Limb (tissue), 2 donors: Measurements from ENCODE around the gene SMAD6.
A peak's percentile ranks its signal among the peaks of the same experiment; 100 is the strongest.

ENCODE experiments used
- DNase-seq, 2 donors: peaks; one replicate each; pipeline ENCODE4 v3.0.0-alpha.2; 2016; ENCODE audit errors: extremely low spot score in 2 of 2

The SMAD6 gene

GRCh38 chr15:66720206-66721010 lies 18.4 kb downstream of the SMAD6 start:
- no peak for DNase-seq

GRCh38 chr15:66721020-66721419 lies 19.0 kb downstream of the SMAD6 start:
- no peak for DNase-seq

GRCh38 chr15:66721501-66721937 lies 19.5 kb downstream of the SMAD6 start:
- DNase-seq = no peak

GRCh38 chr15:66721954-66722353 lies 19.9 kb downstream of the SMAD6 start:
- DNase-seq = no peak

GRCh38 chr15:66722757-66723540 lies 20.9 kb downstream of the SMAD6 start:
- DNase-seq = no peak

GRCh38 chr15:66723826-66724731 lies 22.0 kb downstream of the SMAD6 start:
- no peak for DNase-seq

GRCh38 chr15:66724732-66725463 lies 22.9 kb downstream of the SMAD6 start:
- DNase-seq = no peak

DNA sequence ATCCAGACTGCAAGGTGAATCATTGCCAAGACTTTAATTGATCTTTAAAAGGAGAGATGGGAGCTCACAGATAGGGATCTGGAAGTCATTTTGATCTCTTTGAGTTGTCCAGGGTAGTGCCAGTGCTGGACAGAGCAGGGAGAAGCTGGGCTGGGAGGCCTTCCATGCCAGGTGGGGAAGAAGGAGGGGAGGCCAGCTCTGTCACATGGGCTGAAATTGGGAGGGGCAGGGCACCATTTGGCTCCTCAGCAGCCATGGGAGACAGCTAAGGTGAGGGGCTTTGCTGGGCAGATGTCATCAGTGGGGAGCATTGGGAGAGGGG lies 23.4 kb downstream of the SMAD6 start:
- no peak for DNase-seq

DNA sequence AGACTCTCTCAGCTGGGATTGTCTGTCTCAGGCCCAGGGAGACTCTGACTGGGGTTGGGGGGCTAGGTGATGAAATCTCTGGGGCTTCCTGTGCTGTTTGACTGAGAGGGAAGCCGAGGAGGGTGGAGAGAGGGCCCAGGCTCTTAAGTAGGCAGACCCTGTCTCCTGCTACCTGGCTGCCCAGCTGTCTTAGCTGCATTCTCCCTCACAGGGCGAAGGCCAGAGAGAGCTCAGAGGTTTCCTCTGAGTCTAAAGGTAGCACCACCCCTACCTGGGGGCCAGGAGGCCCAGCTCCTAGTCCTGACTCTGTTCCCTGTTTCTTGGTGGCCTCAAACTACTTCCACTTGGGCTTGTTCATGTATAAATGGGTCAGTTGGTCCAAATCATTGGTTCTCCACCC lies 24.4 kb downstream of the SMAD6 start:
- no peak for DNase-seq

GRCh38 chr15:66729331-66729951 lies 27.4 kb downstream of the SMAD6 start:
- peak; percentile 64 to 79 for DNase-seq

GRCh38 chr15:66730168-66731021 lies 28.4 kb downstream of the SMAD6 start:
- DNase-seq = no peak

DNA sequence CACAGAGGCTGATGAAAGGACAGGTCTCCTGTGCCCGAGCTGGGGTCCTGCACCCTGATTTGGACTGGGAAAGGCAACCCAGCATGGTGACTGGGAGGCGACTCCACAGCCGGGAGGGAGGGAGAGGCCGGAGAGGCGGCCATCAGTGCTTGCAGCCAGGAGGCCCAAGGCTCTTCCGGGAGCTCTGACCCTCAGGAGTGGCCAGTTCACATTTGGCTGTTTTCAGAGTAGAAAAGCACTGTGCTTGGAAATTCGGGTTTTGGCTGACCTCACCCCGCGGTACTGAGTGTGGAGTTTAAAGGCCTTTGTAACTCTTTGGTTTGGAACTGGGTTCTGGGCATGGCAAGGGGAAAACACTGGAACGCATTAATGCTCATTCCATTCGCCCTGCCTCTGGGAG lies 31.9 kb downstream of the SMAD6 start:
- DNase-seq = no peak

DNA sequence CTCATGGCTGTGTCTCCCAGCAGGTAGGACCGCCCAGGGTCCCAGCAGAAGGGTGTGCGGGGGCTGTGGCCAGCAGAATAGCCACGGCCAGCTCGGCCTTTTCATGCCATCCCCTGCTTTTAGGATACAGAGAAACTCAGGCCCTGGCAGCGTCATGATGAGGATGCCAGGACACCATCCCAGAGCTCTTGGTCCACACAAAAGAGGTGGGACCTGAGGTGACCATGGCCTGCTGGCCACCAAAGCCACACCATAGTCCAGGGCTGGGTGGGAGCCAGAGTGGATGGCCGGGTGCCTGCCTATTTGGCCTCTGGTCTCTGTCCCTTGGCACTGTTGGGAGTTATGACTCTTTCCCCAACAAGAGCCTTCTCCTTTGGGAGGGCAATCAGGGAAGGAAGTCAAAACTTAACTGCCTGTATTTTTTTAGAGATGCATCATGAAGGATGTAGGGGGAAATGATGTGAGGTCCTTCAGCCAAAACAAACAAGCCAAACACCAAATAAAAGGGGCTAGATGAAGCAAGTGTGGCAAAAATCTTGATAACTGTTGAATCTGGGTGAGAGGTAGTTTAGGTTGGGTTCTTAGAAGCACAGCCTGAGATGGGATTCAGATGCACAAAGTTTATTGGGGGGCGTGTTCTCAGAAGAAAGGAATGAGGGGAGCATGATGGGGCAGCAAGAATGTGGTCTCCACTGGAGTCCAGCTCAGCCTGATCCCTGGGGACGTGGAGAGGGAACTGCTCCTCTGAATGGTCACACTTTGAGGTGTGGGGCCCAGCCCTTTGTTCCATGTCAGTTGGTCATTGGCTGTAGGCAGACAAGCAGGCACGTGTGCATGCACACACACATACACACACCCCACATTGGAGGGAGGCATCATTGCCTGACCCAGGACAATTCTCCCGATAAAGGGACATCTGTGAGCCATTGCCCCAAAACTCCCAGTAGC lies 33.2 kb downstream of the SMAD6 start:
- no peak for DNase-seq

- DNase-seq = no peak
Observed at GRCh38 chr15:66735909-66736305, 33.9 kb downstream of the SMAD6 start.

- no peak for DNase-seq
Observed at GRCh38 chr15:66737243-66738010, 35.4 kb downstream of the SMAD6 start.

DNA sequence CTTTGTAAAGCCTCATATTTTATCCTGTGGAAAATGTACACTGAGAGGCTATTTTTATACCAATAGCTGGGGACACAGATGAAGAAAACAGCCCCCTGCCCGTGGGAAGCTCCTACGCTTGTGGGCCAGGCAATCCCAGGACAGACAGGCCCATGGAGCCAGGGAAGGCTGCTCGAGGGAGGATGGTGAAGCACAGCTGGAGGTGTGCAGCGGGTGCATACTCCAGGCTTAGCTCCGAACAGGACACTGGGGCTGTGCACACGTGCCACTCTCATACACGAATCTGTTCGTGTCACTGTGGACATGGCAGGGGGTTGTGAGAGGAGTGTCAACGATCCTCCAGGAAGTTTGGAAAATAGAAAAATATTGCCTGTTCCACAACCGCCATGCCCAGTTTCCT lies 36.1 kb downstream of the SMAD6 start:
- DNase-seq = no peak

DNA sequence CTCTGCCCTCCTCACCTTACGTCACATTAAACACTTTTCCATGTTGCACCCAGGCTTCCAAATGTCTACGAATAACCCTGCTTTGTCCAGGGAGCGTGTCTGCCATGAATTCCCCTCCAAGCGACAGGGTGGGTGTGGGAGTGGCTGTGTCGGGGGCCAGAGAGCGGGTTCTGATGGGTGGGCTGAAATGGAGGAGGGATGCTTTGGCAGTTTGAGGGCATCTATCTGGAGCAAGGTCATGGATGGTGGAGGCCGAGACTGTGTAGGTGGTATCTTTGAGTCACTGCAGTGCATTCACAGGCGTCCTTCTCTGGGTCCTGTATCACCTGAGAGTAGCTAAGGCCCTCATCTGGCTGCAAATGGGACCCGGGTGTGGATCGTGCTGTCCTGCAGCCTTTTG lies 36.6 kb downstream of the SMAD6 start:
- no peak for DNase-seq

DNA sequence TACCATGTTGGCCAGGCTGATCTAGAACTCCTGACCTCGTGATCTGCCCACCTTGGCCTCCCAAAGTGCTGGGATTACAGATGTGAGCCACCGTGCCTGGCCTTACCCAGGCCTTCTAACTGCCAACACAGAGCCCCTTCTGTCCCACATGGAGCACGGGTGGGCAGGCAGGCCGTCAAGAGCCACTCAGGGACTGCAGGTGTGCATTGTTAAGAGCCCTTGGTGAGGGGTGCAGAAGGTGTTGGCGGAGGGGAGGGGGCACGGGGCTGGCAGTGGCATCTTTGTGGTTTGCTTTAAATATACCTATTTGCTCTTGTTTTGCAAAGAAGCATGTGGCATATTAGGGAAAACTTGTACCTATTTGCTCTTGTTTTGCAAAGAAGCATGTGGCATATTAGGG lies 37.3 kb downstream of the SMAD6 start:
- no peak for DNase-seq
